Naive thymus-derived CD4-positive, alpha-beta T cell (primary cell): ENCODE results near the gene OR2V2. TPM values are rescaled to one million over a fixed set of nuclear protein-coding genes. Genes with fewer than 3 reads are reported as not detected.
A peak's percentile ranks its signal among the peaks of the same experiment; 100 is the strongest.

Experiments used
- ATAC-seq: fragments of 150-1000 bp; cut with Tn5 transposase; 2 replicates; pipeline ENCODE4 v1.10.0; 2021; ENCODE audit warnings: mild to moderate bottlenecking, moderate library complexity
- CTCF ChIA-PET: fragments of 350-600 bp; sonication (Branson Sonifier 250); formaldehyde crosslinking; loops from one replicate; lab custom pipeline; 2021; ENCODE audit warnings: antibody characterized with exemption; lab: Charles Lee
- POLR2A ChIA-PET: fragments of 350-600 bp; sonication (Branson Sonifier 250); formaldehyde crosslinking; loops from one replicate; lab custom pipeline; 2021; ENCODE audit warnings: antibody characterized with exemption, inconsistent platforms; lab: Charles Lee
- DNase-seq, 9 donors: peaks; one replicate each; pipeline versions ENCODE4 v3.0.0 to v3.0.0-alpha.2; 2020 to 2022; ENCODE audit warnings: mixed read lengths in 1 of 9
- H3K27ac ChIP-seq: one replicate; pipeline ENCODE4 v1.7.0; 2013; ENCODE audit warnings: mild to moderate bottlenecking, low read depth, low read length, moderate library complexity
- H3K27me3 ChIP-seq, 2 donors: one replicate each; pipeline ENCODE4 v1.7.0; 2013; ENCODE audit warnings: low read length in 2 of 2, mild to moderate bottlenecking in 2 of 2, moderate library complexity in 2 of 2; ENCODE audit not compliant: control insufficient read depth in 2 of 2, insufficient read depth in 2 of 2
- H3K36me3 ChIP-seq, 3 experiments: 1 replicate in 2 of 3; 2 replicates in 1 of 3; pipeline ENCODE4 v1.7.0; 2013; ENCODE audit warnings: low read length in 3 of 3, mild to moderate bottlenecking in 3 of 3, moderate library complexity in 1 of 3; ENCODE audit not compliant: insufficient read depth in 3 of 3, control insufficient read depth in 2 of 3
- H3K4me1 ChIP-seq, 2 donors: one replicate each; pipeline ENCODE4 v1.7.0; 2013; ENCODE audit warnings: low read length in 2 of 2, mild to moderate bottlenecking in 2 of 2, moderate library complexity in 1 of 2; ENCODE audit not compliant: control insufficient read depth in 2 of 2, insufficient read depth in 2 of 2
- H3K4me3 ChIP-seq: 2 replicates; pipeline ENCODE4 v1.7.0; 2013; ENCODE audit warnings: mild to moderate bottlenecking, low read length
- H3K9me3 ChIP-seq, 3 experiments: 1 replicate in 2 of 3; 2 replicates in 1 of 3; pipeline ENCODE4 v1.7.0; 2013; ENCODE audit warnings: low read length in 3 of 3; ENCODE audit not compliant: control insufficient read depth in 2 of 3
- H3K27ac Mint-ChIP-seq, 9 donors: one replicate each; pipeline ENCODE4 v1.8.0; 2020 to 2022; ENCODE audit warnings: mixed read lengths in 9 of 9, mild to moderate bottlenecking in 8 of 9, moderate library complexity in 5 of 9, inconsistent platforms in 2 of 9
- H3K27me3 Mint-ChIP-seq, 5 donors: one replicate each; pipeline ENCODE4 v1.8.0; 2021 to 2022; ENCODE audit warnings: mixed read lengths in 5 of 5, mild to moderate bottlenecking in 1 of 5
- H3K36me3 Mint-ChIP-seq, 5 donors: one replicate each; pipeline ENCODE4 v1.8.0; 2020 to 2022; ENCODE audit warnings: mixed read lengths in 5 of 5, mild to moderate bottlenecking in 3 of 5, inconsistent platforms in 1 of 5
- H3K4me1 Mint-ChIP-seq, 7 donors: one replicate each; pipeline ENCODE4 v1.8.0; 2020 to 2022; ENCODE audit warnings: mixed read lengths in 7 of 7, mild to moderate bottlenecking in 3 of 7, inconsistent platforms in 1 of 7
- H3K4me3 Mint-ChIP-seq, 10 donors: one replicate each; pipeline ENCODE4 v1.8.0; 2020 to 2022; ENCODE audit warnings: mild to moderate bottlenecking in 10 of 10, mixed read lengths in 10 of 10, moderate library complexity in 6 of 10, inconsistent platforms in 2 of 10
- H3K9me3 Mint-ChIP-seq, 11 donors: one replicate each; pipeline ENCODE4 v1.8.0; 2020 to 2022; ENCODE audit warnings: mixed read lengths in 11 of 11, mild to moderate bottlenecking in 4 of 11, inconsistent platforms in 1 of 11, moderate library complexity in 1 of 11
- intact Hi-C, 2 donors: fragments of 100-400 bp; cut with micrococcal nuclease; formaldehyde crosslinking; loops; one replicate each; pipeline ENCODE4 v1.15.1; 2023
- polyA plus RNA-seq, 2 donors: library from polyadenylated mRNA; unstranded; fragments of 300-500 nt; fragmentation: Illumina TruSeq; gene quantifications; one replicate each; pipeline ENCODE4 v1.2.3, GENCODE V29; 2021
- total RNA-seq, 6 experiments: library from RNA in 5 of 6; stranded (reverse) in 5 of 6; gene quantifications; 1 replicate in 5 of 6; 2 replicates in 1 of 6; pipeline ENCODE4 v1.2.3 and lab custom pipeline; 2021 to 2026

OR2V2 gene
- total and polyA plus RNA-seq, 7 experiments from 2014 or later, result not detected

GRCh38 chr5:181189962-181190710, 42.8 kb downstream of the OR2V2 start:
- Histone ChIP-seq H3K27ac (peak overlapping the region; percentile 86), H3K27me3 (no peaks in the 10 kb centered on the region), H3K9me3 (no peaks in the 10 kb centered on the region), H3K4me1 (peaks cover 0 to 5% of the 10 kb centered on the region in 2 donors), H3K4me3 (peak overlapping the region; percentile 99), H3K36me3 (peaks cover 0 to 17% (median 0%) of the 10 kb centered on the region in 3 experiments)
- H3K9me3 Mint-ChIP-seq, result peaks cover 0 to 40% (median 4%) of the 10 kb centered on the region in 11 donors
- peaks cover 0 to 18% (median 0%) of the 10 kb centered on the region in 5 donors for H3K36me3 Mint-ChIP-seq
- peaks cover 0 to 26% (median 0%) of the 10 kb centered on the region in 5 donors for H3K27me3 Mint-ChIP-seq
- peak in 4 of 9 donors; percentile 39 to 65 (median 48) for DNase-seq
- ATAC-seq, result no peak
- CTCF ChIA-PET, result interaction anchor here (0.6 to 4.3 kb wide), 10 partner anchors 8 to 72 kb away, joined by 3 to 23 read pairs (median 4); partner anchors contain the start of genes TRIM41 and TRIM7
- peak overlapping the region; percentile 94 to 99 (median 97) for H3K4me3 Mint-ChIP-seq
- intact Hi-C loops, result loop anchor here (1.0 to 2.0 kb wide), 4 partner anchors 17 to 387 kb away; partner anchors contain the start of gene MGAT1 (in 1 of the 2)
- H3K27ac Mint-ChIP-seq, result peak overlapping the region; percentile 95 to 100 (median 98)
- peaks cover 22 to 61% (median 39%) of the 10 kb centered on the region in 7 donors for H3K4me1 Mint-ChIP-seq
- POLR2A ChIA-PET, result interaction anchor here (0.8 to 8.7 kb wide), 23 partner anchors 8 to 502 kb away, joined by 3 to 259 read pairs (median 6); partner anchors contain the start of genes MGAT1, RACK1, TRIM41 and TRIM52

GRCh38 chr5:181190711-181191525, 43.5 kb downstream of the OR2V2 start:
- H3K36me3 Mint-ChIP-seq, result peaks cover 0 to 18% (median 0%) of the 10 kb centered on the region in 5 donors
- H3K4me1 ChIP-seq, result peaks cover 0 to 5% of the 10 kb centered on the region in 2 donors
- ATAC-seq, result peak; percentile 7
- peak overlapping the region; percentile 99 for H3K4me3 ChIP-seq
- intact Hi-C loops, result loop anchor here (1.0 kb wide), 7 partner anchors 15 to 70 kb away; partner anchors contain the start of genes TRIM52 (in 2 of the 2) and RACK1 (in 1 of the 2)
- peaks cover 0 to 26% (median 0%) of the 10 kb centered on the region in 5 donors for H3K27me3 Mint-ChIP-seq
- no peaks in the 10 kb centered on the region for H3K27me3 ChIP-seq
- no peaks in the 10 kb centered on the region for H3K9me3 ChIP-seq
- peak in 7 of 9 donors; percentile 33 to 54 (median 35) for DNase-seq
- H3K4me3 Mint-ChIP-seq, result peak overlapping the region; percentile 94 to 99 (median 97)
- peaks cover 16 to 55% (median 32%) of the 10 kb centered on the region in 7 donors for H3K4me1 Mint-ChIP-seq
- peaks cover 0 to 17% (median 0%) of the 10 kb centered on the region in 3 experiments for H3K36me3 ChIP-seq
- POLR2A ChIA-PET, result interaction anchor here (0.8 to 8.7 kb wide), 15 partner anchors 14 to 70 kb away, joined by 3 to 259 read pairs (median 8); partner anchors contain the start of genes RACK1, TRIM41, TRIM52 and TRIM7
- CTCF ChIA-PET, result interaction anchor here (0.9 to 4.3 kb wide), 10 partner anchors 10 to 71 kb away, joined by 3 to 23 read pairs (median 4); partner anchors contain the start of genes TRIM41 and TRIM7
- H3K9me3 Mint-ChIP-seq, result peaks cover 0 to 40% (median 4%) of the 10 kb centered on the region in 11 donors
- H3K27ac ChIP-seq, result peak overlapping the region; percentile 86
- peak overlapping the region; percentile 95 to 100 (median 99) for H3K27ac Mint-ChIP-seq

- H3K36me3 ChIP-seq, result peaks cover 0 to 17% (median 0%) of the 10 kb centered on the region in 3 experiments
- H3K27me3 Mint-ChIP-seq, result peaks cover 0 to 24% (median 0%) of the 10 kb centered on the region in 5 donors
- peaks cover 0 to 5% of the 10 kb centered on the region in 2 donors for H3K4me1 ChIP-seq
- H3K36me3 Mint-ChIP-seq, result peaks cover 0 to 18% (median 0%) of the 10 kb centered on the region in 5 donors
- peaks cover 0 to 39% (median 4%) of the 10 kb centered on the region in 11 donors for H3K9me3 Mint-ChIP-seq
- H3K4me3 Mint-ChIP-seq, result peak overlapping the region; percentile 94 to 99 (median 97)
- DNase-seq (peak; percentile 91 to 99 (median 97)), ATAC-seq (peak; percentile 81)
- peak overlapping the region; percentile 99 for H3K4me3 ChIP-seq
- POLR2A ChIA-PET, result interaction anchor here (0.6 to 8.7 kb wide), 15 partner anchors 13 to 396 kb away, joined by 3 to 259 read pairs (median 7); partner anchors contain the start of genes RACK1, TRIM41, TRIM52 and TRIM7
- peak overlapping the region; percentile 86 for H3K27ac ChIP-seq
- no peaks in the 10 kb centered on the region for H3K27me3 ChIP-seq
- H3K9me3 ChIP-seq, result no peaks in the 10 kb centered on the region
- CTCF ChIA-PET, result interaction anchor here (0.7 to 4.3 kb wide), 7 partner anchors 13 to 69 kb away, joined by 3 to 23 read pairs (median 3); partner anchors contain the start of genes TRIM41 and TRIM7
- H3K27ac Mint-ChIP-seq, result peak overlapping the region; percentile 95 to 100 (median 99)
- intact Hi-C loops, result loop anchor here (1.0 kb wide), 7 partner anchors 15 to 70 kb away; partner anchors contain the start of genes TRIM52 (in 2 of the 2) and RACK1 (in 1 of the 2)
- peaks cover 16 to 47% (median 26%) of the 10 kb centered on the region in 7 donors for H3K4me1 Mint-ChIP-seq
Observed at GRCh38 chr5:181191526-181192336, 44.3 kb downstream of the OR2V2 start.

- no peak for DNase-seq
- Mint-ChIP-seq H3K9me3 (peaks cover 0 to 36% (median 4%) of the 10 kb centered on the region in 11 donors), H3K36me3 (peaks cover 0 to 18% (median 0%) of the 10 kb centered on the region in 5 donors), H3K4me3 (peak overlapping the region; percentile 94 to 99 (median 97)), H3K27me3 (peaks cover 0 to 25% (median 0%) of the 10 kb centered on the region in 5 donors), H3K27ac (peak overlapping the region; percentile 95 to 100 (median 99)), H3K4me1 (peaks cover 16 to 43% (median 25%) of the 10 kb centered on the region in 7 donors)
- no peaks in the 10 kb centered on the region for H3K27me3 ChIP-seq
- POLR2A ChIA-PET, result interaction anchor here (0.6 to 8.7 kb wide), 13 partner anchors 12 to 69 kb away, joined by 3 to 259 read pairs (median 8); partner anchors contain the start of genes RACK1, TRIM41, TRIM52 and TRIM7
- peak overlapping the region; percentile 99 for H3K4me3 ChIP-seq
- intact Hi-C loops, result no loop called here
- peaks cover 0 to 5% of the 10 kb centered on the region in 2 donors for H3K4me1 ChIP-seq
- CTCF ChIA-PET, result interaction anchor here (0.7 to 4.3 kb wide), 5 partner anchors 8 to 68 kb away, joined by 3 to 23 read pairs (median 6); partner anchors contain the start of genes TRIM41 and TRIM7
- ATAC-seq, result no peak
- H3K36me3 ChIP-seq, result peaks cover 0 to 17% (median 0%) of the 10 kb centered on the region in 3 experiments
- H3K27ac ChIP-seq, result peak overlapping the region; percentile 86
- no peaks in the 10 kb centered on the region for H3K9me3 ChIP-seq
Observed at GRCh38 chr5:181192337-181193046, 45.1 kb downstream of the OR2V2 start.
